HEK293 (cell line): ENCODE data around the gene SSTR5.

Experiments used
- ELK4 ChIP-seq: IDR thresholded peaks from 2 replicates; pipeline ENCODE4 v1.6.1; 2011; ENCODE audit warnings: mild to moderate bottlenecking, low read depth, low read length, borderline replicate concordance
- INSM2 ChIP-seq: fragments of 450-650 bp; formaldehyde crosslinking; IDR thresholded peaks from 2 replicates; pipeline ENCODE4 v1.5.1; 2016; ENCODE audit warnings: missing biosample characterization, missing genetic modification characterization
- MEIS1 ChIP-seq: sonication (generic); formaldehyde crosslinking; IDR thresholded peaks from 2 replicates; pipeline ENCODE4 v1.8.1; 2022; ENCODE audit warnings: missing genetic modification reagents, mild to moderate bottlenecking, borderline replicate concordance
- PATZ1 ChIP-seq: fragments of 450-650 bp; formaldehyde crosslinking; IDR thresholded peaks from 2 replicates; pipeline ENCODE4 v1.5.1; 2016; ENCODE audit warnings: missing biosample characterization, missing genetic modification characterization
- SCRT1 ChIP-seq: fragments of 450-650 bp; formaldehyde crosslinking; IDR thresholded peaks from 2 replicates; pipeline ENCODE4 v1.5.1; 2016; ENCODE audit warnings: missing biosample characterization, missing genetic modification characterization, borderline replicate concordance
- TSHZ1 ChIP-seq: fragments of 450-650 bp; formaldehyde crosslinking; IDR thresholded peaks from 2 replicates; pipeline ENCODE4 v1.5.1; 2016; ENCODE audit warnings: missing biosample characterization, missing genetic modification characterization, borderline replicate concordance
- YY2 ChIP-seq: fragments of 450-650 bp; formaldehyde crosslinking; IDR thresholded peaks from 2 replicates; pipeline ENCODE4 v1.5.1; 2016; ENCODE audit warnings: missing biosample characterization, missing genetic modification characterization
- ZBTB10 ChIP-seq: fragments of 450-650 bp; formaldehyde crosslinking; IDR thresholded peaks from 2 replicates; pipeline ENCODE4 v1.5.1; 2016; ENCODE audit warnings: missing biosample characterization, missing genetic modification characterization
- ZBTB49 ChIP-seq: fragments of 450-650 bp; formaldehyde crosslinking; IDR thresholded peaks from 2 replicates; pipeline ENCODE4 v1.5.1; 2016; ENCODE audit warnings: missing biosample characterization, missing genetic modification characterization, low read depth
- ZNF121 ChIP-seq: fragments of 450-650 bp; formaldehyde crosslinking; IDR thresholded peaks from 2 replicates; pipeline ENCODE4 v1.5.1; 2016; ENCODE audit warnings: missing biosample characterization, missing genetic modification characterization
- ZNF202 ChIP-seq: fragments of 450-650 bp; formaldehyde crosslinking; IDR thresholded peaks from 2 replicates; pipeline ENCODE4 v1.5.1; 2016; ENCODE audit warnings: missing biosample characterization, missing genetic modification characterization, borderline replicate concordance
- ZNF274 ChIP-seq, 2 experiments: fragments of 200-500 bp in 1 of 2; fragments of 450-650 bp in 1 of 2; sonication (Bioruptor generic) in 1 of 2; formaldehyde crosslinking in 1 of 2; IDR thresholded peaks; 2 replicates each; pipeline versions ENCODE4 v1.5.1 to v1.6.1; 2014 to 2016; ENCODE audit warnings: borderline replicate concordance in 1 of 2, inconsistent platforms in 1 of 2, low read length in 1 of 2, missing biosample characterization in 1 of 2, missing genetic modification characterization in 1 of 2
- ZNF280D ChIP-seq: fragments of 450-650 bp; formaldehyde crosslinking; IDR thresholded peaks from 2 replicates; pipeline ENCODE4 v1.5.1; 2016; ENCODE audit warnings: missing biosample characterization, missing genetic modification characterization
- ZNF292 ChIP-seq: fragments of 450-650 bp; formaldehyde crosslinking; IDR thresholded peaks from 2 replicates; pipeline ENCODE4 v1.5.1; 2016; ENCODE audit warnings: low read depth, missing biosample characterization, missing genetic modification characterization, borderline replicate concordance
- ZNF37A ChIP-seq: fragments of 450-650 bp; IDR thresholded peaks from 2 replicates; pipeline ENCODE4 v1.5.1; 2018; ENCODE audit warnings: missing biosample characterization, missing genetic modification characterization
- ZNF398 ChIP-seq: fragments of 450-650 bp; formaldehyde crosslinking; IDR thresholded peaks from 2 replicates; pipeline ENCODE4 v1.5.1; 2017; ENCODE audit warnings: missing biosample characterization, missing genetic modification characterization
- ZNF548 ChIP-seq: fragments of 450-650 bp; formaldehyde crosslinking; IDR thresholded peaks from 2 replicates; pipeline ENCODE4 v1.5.1; 2016; ENCODE audit warnings: missing biosample characterization, missing genetic modification characterization
- ZNF777 ChIP-seq: fragments of 450-650 bp; formaldehyde crosslinking; IDR thresholded peaks from 2 replicates; pipeline ENCODE4 v1.5.1; 2017; ENCODE audit warnings: missing biosample characterization, missing genetic modification characterization, borderline replicate concordance
- ZNF792 ChIP-seq: fragments of 450-650 bp; formaldehyde crosslinking; IDR thresholded peaks from 2 replicates; pipeline ENCODE4 v1.5.1; 2016; ENCODE audit warnings: missing biosample characterization, missing genetic modification characterization

The SSTR5 gene

GRCh38 chr16:1078579-1079021 lies 6.1 kb downstream of the SSTR5 start (continued):
- TF ChIP-seq INSM2 (tag by site-specific recombination) (0 out of 2 replicates have a peak, but pooled peaks have one; percentile 35), TSHZ1 (tag by site-specific recombination) (no peak), ZNF121 (tag by site-specific recombination) (no peak), ZNF292 (tag by site-specific recombination) (no peak), ZNF548 (tag by site-specific recombination) (no peak), SCRT1 (tag by site-specific recombination) (no peak), YY2 (tag by site-specific recombination) (no peak), ELK4 (no peak), ZNF792 (tag by site-specific recombination) (no peak), ZNF202 (tag by site-specific recombination) (no peak), ZBTB10 (tag by site-specific recombination) (no peak), ZNF777 (no peak), ZNF398 (tag by site-specific recombination) (no peak), PATZ1 (tag by site-specific recombination) (peak; percentile 81), ZNF280D (tag by site-specific recombination) (no peak), MEIS1 (CRISPR knock-in tag) (no peak), ZNF37A (tag by site-specific recombination) (no peak), ZNF274 (IDR thresholded peaks at IDR 0.05; ENCODE audit: low read length) (no peak), ZNF274 (tag by site-specific recombination; IDR thresholded peaks at IDR 0.05; ENCODE audit: borderline replicate concordance) (no peak), ZBTB49 (tag by site-specific recombination) (no peak)
